ENCODE results near the gene E2F6. TPM values are rescaled to one million over a fixed set of nuclear protein-coding genes. Genes with fewer than 3 reads are reported as not detected.
A peak's percentile ranks its signal among the peaks of the same experiment; 100 is the strongest.

E2F6 gene, protein sequence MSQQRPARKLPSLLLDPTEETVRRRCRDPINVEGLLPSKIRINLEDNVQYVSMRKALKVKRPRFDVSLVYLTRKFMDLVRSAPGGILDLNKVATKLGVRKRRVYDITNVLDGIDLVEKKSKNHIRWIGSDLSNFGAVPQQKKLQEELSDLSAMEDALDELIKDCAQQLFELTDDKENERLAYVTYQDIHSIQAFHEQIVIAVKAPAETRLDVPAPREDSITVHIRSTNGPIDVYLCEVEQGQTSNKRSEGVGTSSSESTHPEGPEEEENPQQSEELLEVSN
- total RNA-seq (ENCODE audit: insufficient read depth, low replicate concordance) = 13.2 TPM

DNA sequence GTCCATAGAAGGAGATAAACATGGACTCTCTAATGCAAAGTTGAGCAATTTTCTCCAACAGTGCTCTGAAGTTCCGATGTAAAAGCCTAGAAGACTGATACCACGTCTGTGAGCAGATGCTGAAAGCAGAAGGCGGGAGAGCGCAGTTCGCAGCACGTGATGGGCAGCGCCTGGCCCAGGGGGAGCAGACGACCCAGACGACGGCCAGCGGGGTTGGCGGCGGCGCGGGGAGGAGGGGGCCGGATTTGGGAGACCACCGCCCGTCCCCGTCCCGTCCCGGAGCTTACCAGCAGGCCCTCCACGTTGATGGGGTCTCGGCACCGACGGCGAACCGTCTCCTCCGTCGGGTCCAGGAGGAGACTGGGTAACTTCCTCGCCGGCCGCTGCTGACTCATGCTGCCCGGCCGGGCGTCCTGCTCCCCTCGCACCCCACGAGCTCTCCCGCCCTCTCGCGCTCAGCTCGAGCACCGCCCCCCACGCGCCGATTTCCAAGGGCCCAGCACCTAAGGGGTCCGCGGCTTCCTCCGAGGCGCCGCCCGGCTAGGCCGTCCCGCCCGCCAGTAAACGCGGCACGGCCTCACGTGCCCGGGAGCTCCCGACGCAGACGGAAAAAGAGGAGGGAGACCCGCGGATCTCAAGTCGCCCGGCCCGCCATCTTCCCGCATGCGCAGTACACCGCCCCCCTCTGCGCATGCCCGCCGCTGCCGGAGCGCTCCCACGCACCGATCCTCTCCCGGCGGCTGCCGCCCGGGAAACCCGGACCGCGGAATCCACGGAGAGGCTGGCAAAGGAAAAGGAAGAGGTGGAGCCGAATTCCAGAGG, at the start of gene E2F6:
TSS of gene E2F6 (minus strand) at position 677 of the 822 bp plus-strand sequence. CDS start at position 395, 282 bp downstream.
- peak; percentile 96 for DNase-seq (ENCODE audit: low spot score)

DNA sequence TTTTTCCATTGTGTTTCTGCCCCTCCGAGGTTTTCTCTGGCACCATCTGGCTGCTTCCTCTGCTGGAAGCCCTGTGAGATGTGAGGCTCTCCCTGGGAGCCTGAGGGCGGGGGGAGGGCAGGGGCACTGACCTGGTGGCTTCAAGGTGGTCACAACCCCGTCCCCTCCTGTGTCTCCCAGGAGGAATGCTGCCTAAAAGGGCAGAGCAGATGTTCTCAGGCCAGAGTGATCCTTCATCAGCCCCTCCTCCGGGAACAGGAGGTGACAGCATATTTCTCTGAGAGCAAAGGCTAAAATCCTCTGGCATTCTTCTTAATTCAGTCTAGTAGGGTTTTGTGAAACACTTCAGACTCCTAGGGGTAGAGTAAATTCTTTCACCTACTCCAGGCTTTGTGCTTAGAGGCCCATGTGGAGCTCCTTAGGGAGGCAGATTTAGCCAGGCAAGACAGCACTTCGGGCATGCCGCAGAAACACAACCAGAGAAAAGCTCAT, 49.6 kb upstream of the E2F6 start:
- DNase-seq (ENCODE audit: low spot score) = no peak

DNA sequence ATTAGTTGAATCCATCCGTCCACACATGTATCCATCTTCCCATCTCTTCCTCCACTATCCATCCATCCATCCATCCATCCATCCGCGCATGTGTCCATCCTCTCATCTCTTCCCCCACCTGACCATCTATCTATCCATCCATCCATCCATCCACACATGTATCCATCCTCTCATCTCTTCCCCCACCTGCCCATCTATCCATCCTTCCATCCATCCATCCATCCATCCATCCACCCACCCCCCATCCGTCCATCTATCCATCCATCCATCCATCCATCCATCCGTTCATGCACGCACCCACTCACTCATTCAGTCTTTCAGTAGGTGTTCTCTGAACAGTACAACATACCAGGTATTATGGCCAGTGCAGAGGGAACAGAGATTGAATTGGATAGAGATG, 48.9 kb upstream of the E2F6 start:
- DNase-seq (ENCODE audit: low spot score) = no peak

DNA sequence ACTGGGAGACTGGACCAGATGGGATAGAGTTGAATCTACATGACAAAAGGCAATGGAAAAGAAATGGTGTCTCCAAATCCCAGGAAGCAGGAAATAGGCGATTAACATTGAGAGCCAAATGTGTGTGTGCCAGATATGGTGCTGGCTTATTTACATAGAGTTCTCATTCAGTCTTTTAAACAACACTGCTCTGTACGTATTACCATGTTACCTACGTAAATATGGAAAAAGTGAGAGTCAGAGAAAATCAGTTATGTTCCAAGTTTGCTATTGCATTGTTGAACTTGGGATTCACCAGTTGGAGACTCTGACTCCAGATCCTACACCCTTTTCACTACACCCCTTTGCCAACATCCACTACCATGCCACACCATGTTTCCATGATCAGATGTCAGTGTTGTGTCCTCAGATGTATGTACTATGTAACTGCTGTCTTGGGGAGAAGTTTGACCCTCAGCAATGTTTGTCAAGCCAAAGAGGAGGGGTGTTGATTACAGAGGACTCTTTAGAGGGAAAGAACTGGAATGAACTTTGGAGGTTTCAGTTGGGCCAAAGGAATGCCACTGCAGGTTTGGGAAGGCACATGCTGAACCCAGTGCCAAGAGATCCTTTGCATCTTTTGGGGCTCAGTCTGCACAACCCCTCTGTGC, 48.2 kb upstream of the E2F6 start:
- DNase-seq (ENCODE audit: low spot score) = no peak

DNA sequence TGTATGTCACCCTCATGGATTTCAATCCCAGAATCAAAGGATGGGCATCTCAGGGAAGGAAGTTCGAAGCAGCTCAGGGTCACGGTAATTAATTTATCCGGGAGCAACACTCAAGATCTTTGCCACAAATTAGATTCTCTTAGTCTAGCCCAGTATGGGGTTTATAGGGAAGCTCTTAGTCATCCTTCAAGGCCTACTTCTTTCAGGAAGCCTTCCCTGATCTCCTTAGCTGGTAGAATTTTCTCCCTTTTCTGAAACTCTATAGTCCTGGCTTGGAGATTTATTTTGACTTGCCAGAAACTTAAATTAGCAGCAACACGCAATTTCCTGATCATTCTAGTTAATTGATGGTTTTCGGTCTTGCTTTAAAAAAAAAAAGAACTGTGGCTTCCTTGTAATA, 47.4 kb upstream of the E2F6 start:
- no peak for DNase-seq (ENCODE audit: low spot score)

DNA sequence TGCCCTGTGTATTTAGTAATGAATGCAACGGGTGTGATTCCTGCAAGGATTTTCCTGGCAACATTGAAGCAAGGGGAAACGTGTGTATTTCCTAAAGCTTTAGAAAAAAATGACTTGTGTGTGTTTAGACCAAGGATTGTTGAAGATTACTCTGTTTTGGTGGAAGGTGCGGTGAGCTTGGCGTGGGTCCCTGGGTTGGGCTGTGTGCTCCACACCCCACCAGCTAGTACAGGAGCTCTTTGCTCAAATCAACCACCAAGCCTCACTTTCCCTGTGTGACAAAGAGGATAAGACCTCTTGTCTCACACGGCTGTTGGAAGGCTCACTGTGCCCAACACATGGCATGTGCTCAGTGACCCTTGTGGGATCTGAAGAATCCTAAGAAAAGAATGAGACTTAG, 46.5 kb upstream of the E2F6 start:
- DNase-seq (ENCODE audit: low spot score) = no peak

DNA sequence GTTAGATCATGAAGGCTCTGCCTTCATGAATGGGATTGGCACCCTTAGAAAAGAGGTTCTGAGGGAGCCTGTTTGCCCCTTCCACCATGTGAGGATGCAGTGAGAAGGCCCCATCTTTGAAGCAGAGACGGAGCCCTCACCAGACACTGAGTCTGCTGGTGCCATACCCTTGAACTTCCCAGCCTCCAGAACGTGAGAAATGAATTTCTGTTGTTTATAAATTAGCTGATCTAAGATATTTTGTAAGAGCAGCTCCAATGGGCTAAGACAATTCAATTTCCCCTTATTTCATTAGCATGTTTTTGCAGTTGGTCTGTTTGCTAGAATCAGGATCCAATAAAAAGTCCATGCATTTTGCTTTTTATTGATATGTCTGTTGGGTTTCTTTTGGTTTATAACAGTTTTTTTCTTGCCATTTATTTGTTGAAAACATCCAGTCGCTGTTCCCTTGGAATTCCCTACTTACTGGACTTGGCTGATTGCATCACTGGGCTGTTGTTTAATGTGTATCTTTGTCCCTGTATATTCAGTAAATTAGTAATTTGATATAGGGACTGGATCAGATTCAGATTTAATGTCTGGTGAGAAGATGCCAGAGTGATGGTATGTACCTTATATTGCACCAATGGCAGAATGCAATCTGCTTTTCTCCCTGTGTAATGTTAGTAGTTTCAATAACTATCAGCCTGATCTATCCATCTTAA, 43.8 kb upstream of the E2F6 start:
- no peak for DNase-seq (ENCODE audit: low spot score)

DNA sequence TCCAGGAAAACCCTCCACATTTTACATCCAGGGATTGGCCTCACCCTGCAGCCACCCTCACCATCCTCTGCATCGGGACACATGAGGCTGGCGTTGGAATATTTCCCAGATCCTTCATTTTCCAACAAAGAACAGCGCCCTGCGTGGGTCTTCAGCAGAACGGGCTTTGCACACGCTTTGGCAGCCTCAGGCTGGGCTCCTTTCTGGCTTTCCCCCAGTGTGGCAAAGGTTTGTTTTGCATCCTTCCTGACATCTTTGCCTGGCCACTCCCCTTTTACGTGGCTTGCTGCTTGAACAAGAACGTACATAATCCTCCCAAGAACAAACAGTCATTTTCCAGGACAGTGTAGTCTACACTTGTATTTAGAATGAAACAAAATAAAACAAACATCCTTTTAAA, 42.3 kb upstream of the E2F6 start:
- no peak for DNase-seq (ENCODE audit: low spot score)

DNA sequence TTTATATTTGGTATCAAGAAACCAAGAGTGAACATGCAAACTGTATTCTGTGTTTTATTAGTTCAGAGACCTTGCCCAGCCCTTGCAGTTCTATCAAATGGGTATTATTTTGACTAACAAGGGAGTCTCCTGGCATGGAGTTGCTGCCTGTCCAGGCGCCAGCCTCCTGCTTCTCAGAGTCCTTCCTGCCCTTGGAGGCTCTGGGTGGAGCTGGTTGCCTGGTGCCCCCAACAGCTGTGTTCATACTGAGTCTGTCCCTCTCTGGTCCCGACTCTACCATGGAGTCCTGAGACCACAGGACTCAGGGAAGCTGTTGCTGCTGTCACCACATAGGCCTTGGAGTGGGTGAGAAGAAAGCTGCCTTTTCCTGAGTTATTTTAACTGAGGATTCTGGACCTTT, 41.6 kb upstream of the E2F6 start:
- DNase-seq (ENCODE audit: low spot score) = no peak

DNA sequence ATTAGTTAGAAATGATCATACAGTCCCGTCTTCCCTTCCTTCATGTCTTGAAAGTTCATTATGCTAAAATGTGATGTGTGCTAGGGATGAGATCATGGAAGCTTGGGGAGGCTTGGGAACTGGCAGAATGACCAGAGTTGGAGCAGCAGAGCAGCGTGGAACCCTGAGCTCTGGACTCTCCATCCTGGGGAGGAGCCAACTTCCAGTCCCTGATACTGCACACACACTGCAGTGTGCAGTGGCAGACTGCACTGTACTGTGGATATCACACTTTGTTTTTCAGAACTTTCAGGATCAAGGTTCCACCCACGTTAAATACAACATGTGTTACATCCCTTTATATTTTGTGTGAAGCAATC, 40.6 kb upstream of the E2F6 start:
- no peak for DNase-seq (ENCODE audit: low spot score)

DNA sequence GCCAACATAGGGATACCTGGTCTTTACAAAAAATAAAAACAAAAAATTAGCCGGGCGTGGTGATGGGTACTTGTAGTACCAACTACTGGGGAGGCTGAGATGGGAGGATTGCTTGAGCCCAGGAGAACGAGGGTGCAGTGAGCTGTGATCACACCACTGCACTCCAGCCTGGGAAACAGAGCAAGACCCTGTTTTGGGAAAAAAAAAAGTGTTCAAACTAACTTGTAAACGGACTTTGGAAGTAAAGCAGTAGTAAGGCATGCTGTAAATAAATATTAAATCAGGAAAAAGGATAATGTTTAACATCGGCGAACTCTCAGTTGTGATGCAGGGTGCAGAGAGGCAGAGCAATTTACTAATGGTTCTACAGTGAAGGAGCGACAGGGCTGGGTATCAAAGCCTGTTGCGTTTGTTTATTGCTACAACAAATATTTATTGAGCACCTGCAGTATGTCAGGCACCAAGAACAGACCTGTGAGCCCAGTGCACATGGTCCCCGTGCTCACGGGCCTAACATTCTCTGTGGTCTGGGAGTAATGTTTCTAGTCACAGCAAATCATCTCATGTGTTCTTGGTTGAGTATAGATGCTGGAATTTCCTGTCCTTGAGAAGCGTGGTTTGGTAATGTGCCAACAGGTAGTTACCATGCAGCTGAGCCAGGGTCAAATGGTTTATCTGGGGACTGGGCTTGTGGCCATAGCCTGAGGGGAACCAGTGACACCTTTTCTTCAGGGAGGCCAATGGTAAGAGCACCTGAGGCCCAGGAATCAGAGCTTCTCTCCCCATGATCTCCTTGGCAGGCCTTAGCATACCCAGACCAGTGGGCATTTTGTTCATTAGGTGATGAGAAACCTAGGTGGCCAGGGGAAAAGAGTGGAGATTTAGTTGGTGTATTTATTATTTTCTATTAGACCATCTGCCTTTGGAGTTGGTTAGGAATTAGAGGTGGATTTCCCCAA, 40.0 kb upstream of the E2F6 start:
- no peak for DNase-seq (ENCODE audit: low spot score)

DNA sequence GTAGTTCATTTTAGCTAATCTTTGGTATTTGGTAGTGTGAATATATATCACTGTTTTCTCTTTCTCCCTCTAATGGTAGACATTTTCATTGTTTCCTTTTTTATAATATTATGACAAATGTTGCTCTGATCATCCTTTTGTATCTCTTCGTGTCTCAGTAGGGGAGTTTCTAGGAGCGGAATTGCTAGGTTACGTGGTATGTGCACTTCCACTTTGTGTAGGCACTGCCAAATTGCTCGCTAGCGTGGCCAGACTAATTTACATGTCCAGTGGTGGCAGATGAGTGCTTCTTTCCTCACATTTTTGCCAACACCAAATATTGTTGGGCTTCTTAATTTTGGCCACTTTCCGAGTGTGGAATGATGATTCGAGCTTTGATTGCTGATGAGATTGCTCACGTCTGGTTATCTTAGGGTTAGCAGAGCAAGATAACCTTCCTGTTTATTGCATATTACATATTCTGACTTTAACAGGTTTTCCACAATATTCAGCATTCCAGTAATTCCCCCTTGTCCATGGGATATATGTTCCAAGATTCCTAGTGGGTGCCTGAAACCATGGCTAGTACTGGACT, 37.5 kb upstream of the E2F6 start:
- no peak for DNase-seq (ENCODE audit: low spot score)

DNA sequence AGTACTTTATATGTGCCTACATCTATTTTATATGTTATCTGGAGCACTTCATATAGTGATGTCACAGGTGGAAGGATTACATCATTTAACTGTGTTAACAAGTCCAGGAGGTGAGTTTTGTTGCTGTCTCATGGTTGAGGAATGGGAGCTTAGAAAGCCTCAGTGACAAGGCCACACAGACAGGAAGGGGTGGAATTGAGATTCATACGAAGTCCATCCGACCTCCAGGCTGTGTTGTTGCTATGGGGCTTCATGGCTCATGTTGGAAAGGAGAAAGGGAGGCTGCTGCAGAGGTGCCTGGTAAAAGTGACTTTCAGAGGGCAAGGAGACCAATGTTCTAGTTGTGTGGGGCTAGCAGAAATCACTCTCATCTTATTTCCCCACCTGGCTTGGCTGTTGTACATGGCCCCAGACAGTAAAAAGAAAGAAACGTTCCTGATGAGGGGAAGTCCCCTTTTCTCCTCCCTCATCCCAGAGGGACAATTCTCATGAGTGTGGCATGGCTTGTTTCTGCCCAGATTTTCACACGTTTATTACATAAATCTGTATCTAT, 36.9 kb upstream of the E2F6 start:
- no peak for DNase-seq (ENCODE audit: low spot score)

DNA sequence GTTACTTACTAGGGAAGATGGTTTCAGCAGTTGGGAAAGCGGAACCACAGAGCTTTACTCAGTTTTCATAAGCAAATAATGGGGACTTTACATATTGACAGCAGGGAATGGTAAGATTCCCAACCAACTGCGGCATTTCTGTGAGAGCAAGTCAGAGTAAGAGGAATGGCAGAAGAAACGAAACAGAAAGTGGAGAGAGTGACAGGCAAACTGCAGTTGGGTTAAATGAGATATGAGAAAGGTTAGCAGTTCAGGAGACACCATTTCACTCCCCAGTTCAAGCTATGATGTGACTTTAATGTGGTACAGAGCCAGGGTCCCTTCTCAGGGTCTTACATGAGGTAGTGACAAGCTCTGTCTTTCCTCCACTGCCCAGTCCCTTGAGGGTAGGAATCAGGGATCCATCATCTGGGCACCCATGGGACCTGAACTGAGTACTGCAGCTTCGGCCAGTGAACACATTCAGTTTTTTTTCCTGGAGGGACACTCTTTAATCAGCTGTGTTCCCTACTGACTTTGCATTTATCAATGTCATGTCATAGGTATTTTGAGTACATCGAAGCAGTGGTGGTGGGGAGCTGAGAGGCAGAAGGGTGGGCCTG, 34.8 kb upstream of the E2F6 start:
- DNase-seq (ENCODE audit: low spot score) = no peak

DNA sequence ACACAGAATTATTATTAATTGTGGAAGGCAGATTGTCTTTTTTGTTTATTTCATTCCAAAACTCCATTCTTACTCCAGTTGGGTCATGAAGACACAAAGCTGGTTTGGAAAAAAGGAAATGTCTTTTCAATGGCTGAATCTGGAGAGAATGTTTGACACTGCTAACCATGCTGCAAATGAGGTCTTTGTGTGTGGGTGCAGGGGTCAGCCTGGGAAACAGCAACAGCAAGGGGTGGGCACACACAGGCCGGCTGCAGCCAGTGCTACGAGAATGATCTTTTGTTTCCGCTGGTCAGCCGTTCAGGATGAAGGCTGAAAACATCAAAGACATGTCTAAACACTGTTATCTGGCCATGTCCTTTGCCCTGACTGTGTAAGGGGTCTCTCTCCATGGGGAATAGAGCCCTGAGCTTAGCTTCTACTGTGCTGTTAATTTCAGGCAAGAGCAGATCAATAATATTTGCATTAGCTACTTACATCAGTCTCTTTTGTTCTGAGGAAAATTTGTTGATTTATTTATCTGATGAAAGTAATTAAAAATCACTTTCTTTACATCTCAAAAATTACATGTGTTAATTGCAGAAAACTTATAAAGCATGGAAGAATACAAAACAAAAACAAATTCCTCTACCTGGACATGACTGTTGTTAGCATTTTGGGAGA, 33.3 kb upstream of the E2F6 start:
- DNase-seq (ENCODE audit: low spot score) = no peak

DNA sequence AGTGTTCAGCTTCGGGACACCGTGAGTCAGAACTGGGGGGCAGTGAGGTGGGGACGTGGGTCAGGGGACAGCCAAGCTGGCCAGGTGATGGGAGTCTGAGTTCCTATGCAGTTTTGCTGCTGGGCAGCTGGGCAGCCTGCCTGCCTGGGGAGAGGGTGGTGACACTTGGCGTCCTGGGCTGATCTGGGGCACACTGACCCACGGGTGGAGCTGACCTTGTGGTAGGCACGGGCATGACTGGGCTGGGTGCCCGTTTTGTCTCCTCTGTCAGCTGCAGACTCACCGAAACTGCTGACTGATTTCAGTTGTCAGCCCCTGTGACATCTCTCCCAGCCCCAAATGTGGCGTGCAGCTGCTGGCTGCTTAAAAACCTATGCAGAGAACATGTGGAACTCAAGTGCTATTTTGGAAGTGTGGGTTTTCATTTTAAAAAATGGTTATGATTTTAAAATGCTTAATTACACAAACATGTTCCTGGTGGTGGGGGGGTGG, 32.6 kb upstream of the E2F6 start:
- DNase-seq (ENCODE audit: low spot score) = no peak

DNA sequence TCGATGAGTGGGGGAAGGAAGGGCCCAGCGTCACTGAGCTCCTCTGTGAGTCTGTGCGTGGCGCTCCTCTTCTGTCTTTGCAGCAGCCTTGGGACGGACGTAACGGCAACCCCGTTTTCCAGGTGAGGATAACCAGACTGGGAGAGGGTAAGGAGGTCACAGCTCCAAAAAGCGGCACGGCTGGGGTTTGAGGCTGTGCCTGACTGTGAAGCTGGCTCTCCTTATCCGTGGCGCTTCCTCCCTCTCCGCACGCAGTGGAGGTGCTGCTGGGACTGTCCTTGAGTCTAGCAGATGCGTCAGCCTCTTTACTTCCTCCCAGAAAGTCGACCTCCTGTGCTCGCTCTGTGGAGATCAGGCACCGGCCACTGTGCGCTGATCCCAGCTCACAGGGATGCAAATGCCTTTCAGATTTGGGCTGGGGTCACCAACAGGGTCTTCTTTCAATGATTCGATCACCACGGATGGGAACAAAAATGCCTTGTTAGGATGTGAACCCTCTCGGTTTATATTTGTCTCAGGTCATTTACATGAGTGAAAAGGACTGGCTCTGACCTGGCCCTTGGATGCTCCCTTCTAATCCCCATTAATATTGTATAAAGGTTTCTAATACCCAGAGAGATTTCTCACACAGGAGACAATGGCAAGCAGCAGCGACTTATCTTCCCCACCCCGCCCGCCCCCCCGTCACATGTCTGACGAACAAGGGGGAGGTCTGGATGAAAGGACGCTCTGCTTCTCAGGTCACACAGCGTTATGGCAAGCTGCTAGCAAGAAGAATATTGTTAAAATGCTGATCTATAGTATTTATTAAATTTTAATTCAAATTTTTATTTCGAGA, 30.1 kb upstream of the E2F6 start:
- no peak for DNase-seq (ENCODE audit: low spot score)

DNA sequence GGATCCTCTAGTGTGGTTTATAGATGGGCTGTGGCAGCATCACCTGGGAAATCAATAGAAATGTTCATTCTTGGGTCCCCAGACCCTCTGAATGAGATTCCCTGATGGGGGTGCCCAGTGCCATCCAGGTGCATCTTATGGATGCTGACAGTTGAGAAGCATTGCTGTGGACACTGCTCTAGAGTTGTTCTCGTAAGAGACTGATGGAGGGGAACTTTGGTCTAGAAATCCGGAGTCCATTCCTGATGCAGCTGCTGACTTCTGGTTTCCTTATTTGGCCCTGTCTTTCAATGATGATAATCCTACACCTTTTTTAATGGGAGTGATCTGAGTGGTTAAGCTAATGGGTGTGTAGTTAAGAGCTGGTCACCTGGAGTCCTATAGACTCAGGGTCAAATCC, 28.3 kb upstream of the E2F6 start:
- no peak for DNase-seq (ENCODE audit: low spot score)
